ENCODE results near the gene ANTXR1. TPM values are rescaled to one million over a fixed set of nuclear protein-coding genes. Genes with fewer than 3 reads are reported as not detected.

The ANTXR1 gene
- total and polyA plus RNA-seq, 11 donors: 5.8 to 75.2 (median 23.3) TPM

GRCh38 chr2:69070969-69071368 lies 58.0 kb downstream of the ANTXR1 start:
- intact Hi-C loops (cut with DNase I): no loop called here
- no peaks in the 10 kb centered on the region for H3K9me3 ChIP-seq
- H3K4me3 ChIP-seq: no peak overlapping the region
- no peak overlapping the region for H3K27ac ChIP-seq
- no peak for DNase-seq
- TF ChIP-seq CTCF (IDR thresholded peaks at IDR 0.05): no peak
- TF ChIP-seq POLR2A (IDR thresholded peaks at IDR 0.05): no peak
- H3K36me3 ChIP-seq: peaks cover 0 to 18% (median 0%) of the 10 kb centered on the region in 9 donors
- H3K27me3 ChIP-seq: no peaks in the 10 kb centered on the region
- peaks cover 0 to 22% (median 8%) of the 10 kb centered on the region in 12 donors for H3K4me1 ChIP-seq
- no peak for ATAC-seq
- WGBS, 4 donors: 79 to 93% (median 89%) methylated on average over 3 of the region's 3 CpGs

DNA sequence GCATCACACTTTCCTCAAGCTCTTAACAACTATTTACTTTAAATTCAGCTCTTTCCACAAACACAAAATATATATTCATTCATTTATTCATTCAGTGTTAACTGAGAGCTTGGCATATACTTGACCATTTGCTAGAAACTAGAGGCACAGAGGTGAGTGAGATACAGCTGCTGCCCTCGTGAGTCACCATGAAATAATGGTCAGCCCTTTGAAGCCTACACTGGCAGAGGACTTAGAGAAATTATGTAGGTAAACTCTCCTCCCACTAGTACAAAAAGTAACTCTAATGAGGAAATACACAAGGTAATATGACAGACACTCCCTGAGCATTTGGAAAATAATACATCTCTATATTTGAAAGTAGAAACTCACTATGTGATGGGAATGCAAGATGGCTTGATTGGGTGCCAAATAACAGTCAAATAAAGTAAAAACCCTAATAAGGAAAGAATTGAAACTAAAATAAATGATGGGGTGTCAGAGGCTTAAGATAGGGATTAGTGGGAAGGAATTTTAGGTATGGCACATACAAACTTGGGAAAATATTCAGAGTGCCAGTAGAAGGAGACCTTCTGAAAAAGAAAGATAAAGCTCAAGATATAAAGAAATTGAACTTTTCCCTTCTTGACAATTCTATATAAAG lies 61.1 kb downstream of the ANTXR1 start:
- no peaks in the 10 kb centered on the region for H3K9me3 ChIP-seq
- H3K27ac ChIP-seq: peak overlapping the region in 2 of 12 donors; percentile 14 to 15
- intact Hi-C loops (cut with DNase I): no loop called here
- H3K4me3 ChIP-seq: no peak overlapping the region
- H3K27me3 ChIP-seq: no peaks in the 10 kb centered on the region
- ATAC-seq (no peak), DNase-seq (no peak)
- 59 to 100% (median 68%) methylated on average over 1 of the region's 1 CpG for WGBS, 4 donors
- TF ChIP-seq POLR2A (IDR thresholded peaks at IDR 0.05): no peak
- no peak for TF ChIP-seq CTCF (IDR thresholded peaks at IDR 0.05)
- H3K36me3 ChIP-seq: peaks cover 0 to 48% (median 0%) of the 10 kb centered on the region in 9 donors
- peaks cover 0 to 3% (median 0%) of the 10 kb centered on the region in 12 donors for H3K4me1 ChIP-seq

DNA sequence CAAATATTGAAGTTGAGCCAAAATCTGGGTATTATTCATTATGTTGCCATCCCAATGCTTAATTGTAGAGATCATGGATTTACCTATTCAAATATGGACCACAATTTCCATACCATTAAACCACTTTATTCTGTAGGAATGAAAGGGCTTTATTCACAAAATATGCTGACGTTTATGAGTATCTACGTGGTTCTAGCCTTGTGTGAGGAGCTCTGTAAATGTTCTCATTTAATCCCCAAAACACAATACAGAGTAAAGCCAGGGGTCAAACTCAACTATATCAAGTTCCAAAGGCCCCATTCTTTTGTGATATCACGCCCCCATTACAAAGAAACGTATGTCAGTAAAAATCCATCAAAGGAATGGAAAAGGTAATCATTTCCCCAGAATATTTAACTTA lies 61.9 kb downstream of the ANTXR1 start:
- 89 to 94% (median 93%) methylated on average over 4 of the region's 4 CpGs for WGBS, 4 donors
- intact Hi-C loops (cut with DNase I): loop anchor here in 1 of 10 donors (5.0 kb wide), 1 partner anchor 97 kb away; no protein-coding TSS in a partner anchor
- TF ChIP-seq POLR2A (IDR thresholded peaks at IDR 0.05) (no peak), CTCF (IDR thresholded peaks at IDR 0.05) (no peak)
- Histone ChIP-seq H3K4me3 (no peak overlapping the region), H3K27me3 (no peaks in the 10 kb centered on the region), H3K9me3 (no peaks in the 10 kb centered on the region), H3K36me3 (peaks cover 0 to 48% (median 0%) of the 10 kb centered on the region in 9 donors), H3K4me1 (peaks cover 0 to 11% (median 0%) of the 10 kb centered on the region in 12 donors), H3K27ac (peak overlapping the region in 2 of 12 donors; percentile 14 to 15)
- DNase-seq: no peak
- no peak for ATAC-seq

DNA sequence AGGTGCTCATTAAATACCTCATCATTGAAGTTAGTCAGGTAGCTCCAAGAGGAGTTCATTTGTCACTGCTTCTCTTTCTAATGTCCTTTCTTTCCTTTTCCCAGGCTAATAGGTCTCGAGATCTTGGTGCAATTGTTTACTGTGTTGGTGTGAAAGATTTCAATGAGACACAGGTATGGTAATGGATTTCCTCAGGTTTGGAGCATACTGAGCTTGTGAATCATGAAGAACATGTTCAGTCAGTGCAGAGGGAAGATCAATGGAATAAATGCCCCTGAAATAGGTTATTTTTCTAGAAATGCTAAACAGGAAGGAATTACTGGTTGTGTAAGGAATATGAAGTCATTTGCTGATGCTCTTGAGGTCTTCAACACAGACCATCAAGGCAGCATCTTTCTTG lies 62.5 kb downstream of the ANTXR1 start:
- H3K4me1 ChIP-seq: peaks cover 0 to 17% (median 0%) of the 10 kb centered on the region in 12 donors

More for the DNA sequence above, 62.5 kb downstream of the ANTXR1 start:
- no peaks in the 10 kb centered on the region for H3K27me3 ChIP-seq
- no peak overlapping the region for H3K4me3 ChIP-seq
- peaks cover 0 to 48% (median 0%) of the 10 kb centered on the region in 9 donors for H3K36me3 ChIP-seq
- H3K9me3 ChIP-seq: no peaks in the 10 kb centered on the region
- peak overlapping the region in 1 of 12 donors; percentile 15 for H3K27ac ChIP-seq
- intact Hi-C loops (cut with DNase I): loop anchor here in 1 of 10 donors (5.0 kb wide), 1 partner anchor 97 kb away; no protein-coding TSS in a partner anchor
- DNase-seq (no peak), ATAC-seq (no peak)
- TF ChIP-seq POLR2A (IDR thresholded peaks at IDR 0.05) (no peak), CTCF (IDR thresholded peaks at IDR 0.05) (no peak)
- 87 to 94% (median 91%) methylated on average over 1 of the region's 1 CpG for WGBS, 4 donors
